ENCODE measurements around the gene NAALADL1. TPM values are rescaled to one million over a fixed set of nuclear protein-coding genes. Genes with fewer than 3 reads are reported as not detected.
"Not testable (repeated sequence)": the region's sequence is repeated elsewhere in the genome, so short reads cannot be mapped to it uniquely, and the experiment has no call there.

The NAALADL1 gene
- total RNA-seq, 1 experiment from 2014 or later: not detected

DNA sequence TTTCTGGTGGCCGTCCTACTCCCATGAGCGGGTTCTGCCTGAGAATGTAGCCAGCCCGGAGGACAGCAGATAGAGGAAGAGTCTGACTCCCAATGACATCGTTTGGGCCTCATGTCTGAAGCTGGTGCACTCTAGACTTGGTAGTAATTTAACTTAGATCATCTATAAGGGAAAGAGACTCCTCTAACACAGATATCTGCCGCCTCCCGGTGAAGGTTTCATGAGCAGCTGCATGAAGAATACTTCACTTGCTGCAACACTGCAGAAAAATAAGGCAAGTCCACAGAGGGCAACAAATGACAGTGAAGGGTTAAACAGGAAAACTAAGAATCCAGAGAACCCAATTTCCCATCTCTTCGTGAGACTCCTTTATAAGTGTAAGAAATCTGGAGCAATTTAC lies 50.3 kb downstream of the NAALADL1 start:
- no peak for TF ChIP-seq CTCF (conservative IDR thresholded peaks at IDR 0.05; ENCODE audit: low read depth, low read length)
- TF ChIP-seq EZH2 (IDR thresholded peaks at IDR 0.05; ENCODE audit: borderline replicate concordance, low read depth, low read length, poor library complexity, severe bottlenecking): no peak
- no TSS peak for BruUV-seq (replicated peaks)
- Histone ChIP-seq H3K27me3 (replicated peaks; ENCODE audit: insufficient read depth, low read depth, low read length, poor library complexity) (no peaks in the 10 kb centered on the region), H3K9me3 (ENCODE audit: low read depth, low read length, poor library complexity, severe bottlenecking) (no peaks in the 10 kb centered on the region), H3K4me3 (ENCODE audit: low read depth, low read length, poor library complexity, severe bottlenecking) (no peak overlapping the region), H3K4me1 (ENCODE audit: insufficient read depth, low read length, poor library complexity, severe bottlenecking) (no peaks in the 10 kb centered on the region), H3K36me3 (ENCODE audit: insufficient read depth, low read length, poor library complexity, severe bottlenecking) (no peaks in the 10 kb centered on the region), H3K27ac (ENCODE audit: low read depth, low read length, poor library complexity, severe bottlenecking) (no peak overlapping the region)
- POLR2A ChIA-PET (ENCODE audit: low non-redundant PET): no interaction called here
- CTCF ChIA-PET: no interaction called here
- no peak for DNase-seq (ENCODE audit: low spot score)
- intact Hi-C loops (cut with micrococcal nuclease; ENCODE audit: unreplicated experiment): no loop called here

DNA sequence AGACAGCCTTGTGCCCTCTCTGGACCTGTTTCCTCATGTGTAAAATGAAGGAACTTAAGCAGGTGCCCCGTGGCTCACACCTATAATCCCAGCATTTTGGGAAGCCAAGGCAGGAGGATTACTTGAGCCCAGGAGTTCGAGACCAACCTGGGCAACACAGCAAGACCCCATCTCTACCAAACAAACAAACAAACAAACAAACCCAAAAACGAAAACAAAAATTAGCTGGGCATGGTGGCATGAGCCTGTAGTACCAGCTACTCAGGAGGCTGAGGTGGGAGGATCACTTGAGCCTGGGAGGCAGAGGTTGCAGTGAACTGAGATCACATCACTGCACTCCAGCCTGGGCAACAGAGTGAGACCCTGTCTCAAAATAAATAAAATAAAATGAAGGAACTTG lies 54.4 kb downstream of the NAALADL1 start:
- H3K27ac ChIP-seq (ENCODE audit: low read depth, low read length, poor library complexity, severe bottlenecking); DNase-seq (ENCODE audit: low spot score); H3K4me3 ChIP-seq (ENCODE audit: low read depth, low read length, poor library complexity, severe bottlenecking); CTCF ChIA-PET; H3K27me3 ChIP-seq (replicated peaks; ENCODE audit: insufficient read depth, low read depth, low read length, poor library complexity); H3K4me1 ChIP-seq (ENCODE audit: insufficient read depth, low read length, poor library complexity, severe bottlenecking); H3K9me3 ChIP-seq (ENCODE audit: low read depth, low read length, poor library complexity, severe bottlenecking); BruUV-seq (replicated peaks); POLR2A ChIA-PET (ENCODE audit: low non-redundant PET); intact Hi-C loops (cut with micrococcal nuclease; ENCODE audit: unreplicated experiment); H3K36me3 ChIP-seq (ENCODE audit: insufficient read depth, low read length, poor library complexity, severe bottlenecking): not testable (repeated sequence)

DNA sequence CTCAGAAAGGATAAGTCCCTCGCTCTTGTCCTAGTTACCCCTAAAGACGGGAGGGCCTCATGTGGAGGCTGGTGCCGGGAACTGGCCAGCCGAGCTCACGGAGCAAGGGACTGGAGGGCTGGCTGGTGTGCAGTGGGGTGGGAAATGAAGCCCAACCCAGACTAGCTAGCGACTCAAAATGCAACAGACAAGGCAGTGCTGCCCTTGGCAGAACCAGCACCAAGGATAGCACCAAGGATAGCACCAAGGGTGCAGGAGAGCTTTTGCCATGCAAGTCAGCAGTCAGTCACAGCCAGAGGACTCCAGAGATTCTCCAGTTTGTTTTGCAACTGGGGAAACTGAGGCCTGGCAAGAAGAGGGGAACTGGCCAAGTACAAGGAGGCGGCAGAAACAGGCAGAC lies 55.1 kb downstream of the NAALADL1 start:
- H3K4me1 ChIP-seq (ENCODE audit: insufficient read depth, low read length, poor library complexity, severe bottlenecking): no peaks in the 10 kb centered on the region
- ChIA-PET POLR2A (ENCODE audit: low non-redundant PET) (no interaction called here), CTCF (no interaction called here)
- intact Hi-C loops (cut with micrococcal nuclease; ENCODE audit: unreplicated experiment): no loop called here
- no peak for DNase-seq (ENCODE audit: low spot score)
- TF ChIP-seq CTCF (conservative IDR thresholded peaks at IDR 0.05; ENCODE audit: low read depth, low read length): no peak
- no peak for TF ChIP-seq EZH2 (IDR thresholded peaks at IDR 0.05; ENCODE audit: borderline replicate concordance, low read depth, low read length, poor library complexity, severe bottlenecking)
- H3K9me3 ChIP-seq (ENCODE audit: low read depth, low read length, poor library complexity, severe bottlenecking): no peaks in the 10 kb centered on the region
- H3K36me3 ChIP-seq (ENCODE audit: insufficient read depth, low read length, poor library complexity, severe bottlenecking): no peaks in the 10 kb centered on the region
- H3K4me3 ChIP-seq (ENCODE audit: low read depth, low read length, poor library complexity, severe bottlenecking): no peak overlapping the region
- H3K27me3 ChIP-seq (replicated peaks; ENCODE audit: insufficient read depth, low read depth, low read length, poor library complexity): no peaks in the 10 kb centered on the region
- BruUV-seq (replicated peaks): no TSS peak
- H3K27ac ChIP-seq (ENCODE audit: low read depth, low read length, poor library complexity, severe bottlenecking): no peak overlapping the region

GRCh38 chr11:65002706-65003105 lies 55.6 kb downstream of the NAALADL1 start:
- H3K9me3 ChIP-seq (ENCODE audit: low read depth, low read length, poor library complexity, severe bottlenecking): no peaks in the 10 kb centered on the region

More at GRCh38 chr11:65002706-65003105, 55.6 kb downstream of the NAALADL1 start:
- ChIA-PET CTCF (no interaction called here), POLR2A (ENCODE audit: low non-redundant PET) (no interaction called here)
- Histone ChIP-seq H3K4me1 (ENCODE audit: insufficient read depth, low read length, poor library complexity, severe bottlenecking) (no peaks in the 10 kb centered on the region), H3K27ac (ENCODE audit: low read depth, low read length, poor library complexity, severe bottlenecking) (no peak overlapping the region), H3K36me3 (ENCODE audit: insufficient read depth, low read length, poor library complexity, severe bottlenecking) (no peaks in the 10 kb centered on the region), H3K27me3 (replicated peaks; ENCODE audit: insufficient read depth, low read depth, low read length, poor library complexity) (no peaks in the 10 kb centered on the region), H3K4me3 (ENCODE audit: low read depth, low read length, poor library complexity, severe bottlenecking) (no peak overlapping the region)
- intact Hi-C loops (cut with micrococcal nuclease; ENCODE audit: unreplicated experiment): no loop called here
- BruUV-seq (replicated peaks): no TSS peak
- DNase-seq (ENCODE audit: low spot score): no peak
- TF ChIP-seq EZH2 (IDR thresholded peaks at IDR 0.05; ENCODE audit: borderline replicate concordance, low read depth, low read length, poor library complexity, severe bottlenecking): no peak
- TF ChIP-seq CTCF (conservative IDR thresholded peaks at IDR 0.05; ENCODE audit: low read depth, low read length): no peak
